ENCODE measurements around the gene MACROD2. TPM values are rescaled to one million over a fixed set of nuclear protein-coding genes. Genes with fewer than 3 reads are reported as not detected.

The MACROD2 gene
- 0.23 and 0.51 TPM in 2 replicates for total RNA-seq

GRCh38 chr20:13995086-13995665, at the start of gene MACROD2:
MACROD2 (plus strand) TSS chr20:13995516.
- no peak for TF ChIP-seq CTCF (conservative IDR thresholded peaks at IDR 0.05; ENCODE audit: low read depth, low read length)
- peak within 1 kb of the TSS; percentile 83 for H3K4me3 ChIP-seq (ENCODE audit: low read depth, low read length)

GRCh38 chr20:13947719-13948118, 47.6 kb upstream of the MACROD2 start:
- no peak for DNase-seq (ENCODE audit: low read depth)
- no peak overlapping the region for H3K4me3 ChIP-seq (ENCODE audit: low read depth, low read length)
- TF ChIP-seq CTCF (conservative IDR thresholded peaks at IDR 0.05; ENCODE audit: low read depth, low read length), result no peak

More at GRCh38 chr20:13995086-13995665, at the start of gene MACROD2:
- DNase-seq (ENCODE audit: low read depth), result peak; percentile 38

GRCh38 chr20:13953227-13953626, 42.1 kb upstream of the MACROD2 start:
- DNase-seq (ENCODE audit: low read depth), result no peak
- H3K4me3 ChIP-seq (ENCODE audit: low read depth, low read length), result no peak overlapping the region
- TF ChIP-seq CTCF (conservative IDR thresholded peaks at IDR 0.05; ENCODE audit: low read depth, low read length), result peak; percentile 18

- DNase-seq (ENCODE audit: low read depth), result no peak
- no peak for TF ChIP-seq CTCF (conservative IDR thresholded peaks at IDR 0.05; ENCODE audit: low read depth, low read length)
- no peak overlapping the region for H3K4me3 ChIP-seq (ENCODE audit: low read depth, low read length)
Measured at GRCh38 chr20:13960119-13960518, 35.2 kb upstream of the MACROD2 start.

- H3K4me3 ChIP-seq (ENCODE audit: low read depth, low read length), result no peak overlapping the region
- no peak for DNase-seq (ENCODE audit: low read depth)
- TF ChIP-seq CTCF (conservative IDR thresholded peaks at IDR 0.05; ENCODE audit: low read depth, low read length), result no peak
Measured at GRCh38 chr20:13960525-13960924, 34.8 kb upstream of the MACROD2 start.

- TF ChIP-seq CTCF (conservative IDR thresholded peaks at IDR 0.05; ENCODE audit: low read depth, low read length), result no peak
- no peak for DNase-seq (ENCODE audit: low read depth)
- no peak overlapping the region for H3K4me3 ChIP-seq (ENCODE audit: low read depth, low read length)
Measured at GRCh38 chr20:13984211-13984610, 11.1 kb upstream of the MACROD2 start.

GRCh38 chr20:13990465-13990864, 4.9 kb upstream of the MACROD2 start, which contains the start of gene SEL1L2:
SEL1L2 (minus strand) TSS chr20:13990614; CDS start chr20:13990534, 80 bp downstream.
- TF ChIP-seq CTCF (conservative IDR thresholded peaks at IDR 0.05; ENCODE audit: low read depth, low read length), result no peak
- H3K4me3 ChIP-seq (ENCODE audit: low read depth, low read length), result no peak within 1 kb of the TSS
- no peak for DNase-seq (ENCODE audit: low read depth)

Data from epithelial cell of proximal tubule (primary cell).